HEK293T (cell line): Measurements from ENCODE around the gene ACIN1.

Experiments used
- ARNT ChIP-seq: fragments of 450-650 bp; IDR thresholded peaks from 2 replicates; pipeline ENCODE4 v1.6.1; 2017; ENCODE audit warnings: mild to moderate bottlenecking
- BHLHE40 ChIP-seq: fragments of 450-650 bp; IDR thresholded peaks from 2 replicates; pipeline ENCODE4 v1.6.1; 2016; ENCODE audit warnings: mild to moderate bottlenecking, moderate library complexity, borderline replicate concordance
- CTBP1 ChIP-seq: fragments of 450-650 bp; IDR thresholded peaks from 2 replicates; pipeline ENCODE4 v1.6.1; 2016; ENCODE audit warnings: borderline replicate concordance
- ELF4 ChIP-seq: fragments of 450-650 bp; IDR thresholded peaks from 2 replicates; pipeline ENCODE4 v1.6.1; 2017; ENCODE audit warnings: antibody characterized with exemption
- FOXA1 ChIP-seq: fragments of 450-650 bp; IDR thresholded peaks from 2 replicates; pipeline ENCODE4 v1.6.1; 2016; ENCODE audit warnings: mild to moderate bottlenecking
- FOXM1 ChIP-seq: fragments of 450-650 bp; IDR thresholded peaks from 2 replicates; pipeline ENCODE4 v1.6.1; 2017; ENCODE audit warnings: mild to moderate bottlenecking, borderline replicate concordance
- HDGF ChIP-seq: fragments of 450-650 bp; IDR thresholded peaks from 2 replicates; pipeline ENCODE4 v1.6.1; 2017; ENCODE audit warnings: antibody characterized with exemption, borderline replicate concordance
- SP1 ChIP-seq: fragments of 450-650 bp; IDR thresholded peaks from 2 replicates; pipeline ENCODE4 v1.6.1; 2017
- SUZ12 ChIP-seq: fragments of 450-650 bp; IDR thresholded peaks from 2 replicates; pipeline ENCODE4 v1.6.1; 2016; ENCODE audit warnings: mild to moderate bottlenecking

GRCh38 chr14:23115039-23115731, 20.2 kb upstream of the ACIN1 start:
- TF ChIP-seq SUZ12 (no peak), HDGF (no peak), CTBP1 (no peak), FOXM1 (no peak), FOXA1 (no peak), BHLHE40 (no peak), SP1 (no peak), ELF4 (no peak), ARNT (no peak)
